Stimulated activated memory B cell treated with anti-CD40 and anti-IgM and Interleukin-4, amounts not matched to agents 10 μg/mL and 1 μg/mL and 100 μg/mL, for 72 hours (primary cell): Measurements from ENCODE around the gene CCL4.
A peak's percentile ranks its signal among the peaks of the same experiment; 100 is the strongest.
"Not testable (repeated sequence)": the region's sequence is repeated elsewhere in the genome, so short reads cannot be mapped to it uniquely, and the experiment has no call there.

ENCODE experiments used
- ATAC-seq: fragments of 150-1000 bp; cut with Tn5 transposase; 2 replicates; pipeline ENCODE4 v1.10.0; 2021
- H3K27ac Mint-ChIP-seq: one replicate; pipeline ENCODE4 v1.8.0; 2022; ENCODE audit warnings: mild to moderate bottlenecking, mixed read lengths
- H3K27me3 Mint-ChIP-seq: one replicate; pipeline ENCODE4 v1.8.0; 2022; ENCODE audit warnings: mixed read lengths
- H3K36me3 Mint-ChIP-seq: one replicate; pipeline ENCODE4 v1.8.0; 2022; ENCODE audit warnings: mixed read lengths
- H3K4me1 Mint-ChIP-seq: one replicate; pipeline ENCODE4 v1.8.0; 2022; ENCODE audit warnings: mixed read lengths
- H3K4me3 Mint-ChIP-seq: one replicate; pipeline ENCODE4 v1.8.0; 2022; ENCODE audit warnings: mild to moderate bottlenecking, moderate library complexity, mixed read lengths
- H3K9me3 Mint-ChIP-seq: one replicate; pipeline ENCODE4 v1.8.0; 2022; ENCODE audit warnings: mixed read lengths

The CCL4 gene

GRCh38 chr17:36103401-36103975 lies at the start of gene CCL4:
Gene CCL4, plus strand, starts transcription at chr17:36103827. Its CDS starts 79 bp downstream, at chr17:36103906.
- H3K27ac Mint-ChIP-seq, result peak within 1 kb of the TSS; percentile 76
- H3K4me3 Mint-ChIP-seq, result peak within 1 kb of the TSS; percentile 85
- H3K27me3 Mint-ChIP-seq, result peaks cover 41% of the 10 kb centered on the region
- ATAC-seq, result peak; percentile 97
- H3K36me3 Mint-ChIP-seq, H3K9me3 Mint-ChIP-seq: not testable (repeated sequence)
- peaks cover 64% of the 10 kb centered on the region for H3K4me1 Mint-ChIP-seq

DNA sequence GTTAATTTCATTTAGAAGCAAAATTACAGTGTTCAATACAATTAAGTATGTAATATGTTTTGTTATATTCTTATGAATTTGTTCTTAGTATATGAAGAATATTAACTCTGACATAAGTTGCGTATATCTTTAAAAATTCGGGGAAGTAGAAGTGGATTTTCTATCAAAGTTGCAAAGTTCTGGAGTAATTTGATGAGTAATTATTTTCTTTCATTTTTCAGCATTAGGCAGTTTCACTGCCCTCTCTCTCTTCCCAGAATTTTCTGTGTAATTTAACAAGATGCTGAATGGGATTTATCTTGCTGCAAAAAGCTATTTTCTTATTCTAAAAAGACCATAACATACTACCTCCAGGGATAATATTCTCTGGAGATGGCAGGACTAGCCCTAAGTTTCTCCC lies 48.5 kb upstream of the CCL4 start:
- H3K9me3 Mint-ChIP-seq, result peaks cover 8% of the 10 kb centered on the region
- H3K4me3 Mint-ChIP-seq, result no peak overlapping the region
- H3K27me3 Mint-ChIP-seq, result peaks cover 2% of the 10 kb centered on the region
- H3K4me1 Mint-ChIP-seq, result peaks cover 6% of the 10 kb centered on the region
- H3K36me3 Mint-ChIP-seq, result peaks cover under 1% of the 10 kb centered on the region
- ATAC-seq, result no peak
- no peak overlapping the region for H3K27ac Mint-ChIP-seq

DNA sequence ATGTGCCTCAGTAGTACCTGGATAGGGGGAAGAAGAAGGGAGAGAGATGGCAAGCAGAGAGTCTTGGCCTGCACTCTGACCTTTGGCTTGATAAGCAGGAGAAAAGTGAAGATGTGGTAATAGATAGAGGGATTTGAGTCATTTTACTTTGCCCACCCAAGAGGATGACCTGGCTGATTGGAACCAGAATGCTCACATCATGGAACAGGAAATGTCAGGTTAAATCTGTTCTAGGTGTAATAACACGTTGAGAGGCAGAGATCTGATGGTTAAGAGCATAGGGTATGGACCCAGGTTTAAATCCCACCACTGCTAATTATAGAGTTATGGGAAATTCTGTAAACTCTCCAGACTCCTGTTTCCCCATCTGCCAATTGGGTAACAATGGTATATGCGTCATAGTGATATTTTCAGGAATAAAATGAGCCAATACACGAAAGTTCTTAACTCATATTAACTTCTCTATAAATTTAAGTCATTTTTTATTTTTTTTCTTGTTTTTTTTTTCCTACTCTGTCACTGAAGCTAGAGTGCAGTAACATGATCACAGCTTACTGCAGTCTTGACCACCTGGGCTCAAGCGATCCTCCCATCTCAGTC lies 47.6 kb upstream of the CCL4 start:
- no peaks in the 10 kb centered on the region for H3K27me3 Mint-ChIP-seq
- H3K4me3 Mint-ChIP-seq, result no peak overlapping the region
- no peaks in the 10 kb centered on the region for H3K36me3 Mint-ChIP-seq
- H3K9me3 Mint-ChIP-seq, result peaks cover 7% of the 10 kb centered on the region
- H3K27ac Mint-ChIP-seq, result no peak overlapping the region
- peaks cover 6% of the 10 kb centered on the region for H3K4me1 Mint-ChIP-seq
- ATAC-seq, result no peak

- Mint-ChIP-seq H3K4me3 (no peak overlapping the region), H3K36me3 (no peaks in the 10 kb centered on the region), H3K9me3 (no peaks in the 10 kb centered on the region), H3K27ac (no peak overlapping the region), H3K4me1 (peaks cover 6% of the 10 kb centered on the region), H3K27me3 (no peaks in the 10 kb centered on the region)
- no peak for ATAC-seq
These were observed 45.7 kb upstream of the CCL4 start for GRCh38 chr17:36057911-36058310.

DNA sequence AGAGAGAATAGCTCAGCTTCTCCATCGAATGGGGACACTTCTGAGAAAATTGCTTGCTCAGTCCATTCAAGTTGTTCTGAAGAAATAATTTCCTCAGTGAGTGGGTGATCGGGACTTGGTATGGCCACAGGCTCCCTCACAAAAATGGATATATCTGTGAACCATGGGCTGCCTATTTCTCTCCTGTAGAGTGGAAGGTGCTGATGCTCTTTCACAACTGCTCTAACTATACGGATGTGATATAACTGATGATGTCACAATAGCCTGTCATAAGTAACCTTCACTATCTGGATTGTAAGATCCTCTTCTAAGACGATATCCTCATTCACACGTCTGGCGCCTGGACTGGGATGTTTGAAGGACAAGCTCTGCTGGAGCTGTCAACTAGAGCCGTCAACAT lies 44.2 kb upstream of the CCL4 start:
- no peak overlapping the region for H3K4me3 Mint-ChIP-seq
- no peaks in the 10 kb centered on the region for H3K9me3 Mint-ChIP-seq
- no peak overlapping the region for H3K27ac Mint-ChIP-seq
- no peak for ATAC-seq
- H3K27me3 Mint-ChIP-seq, result no peaks in the 10 kb centered on the region
- H3K4me1 Mint-ChIP-seq, result peaks cover 11% of the 10 kb centered on the region
- H3K36me3 Mint-ChIP-seq, result no peaks in the 10 kb centered on the region

- ATAC-seq, result no peak
- no peak overlapping the region for H3K4me3 Mint-ChIP-seq
- H3K27ac Mint-ChIP-seq, result no peak overlapping the region
- no peaks in the 10 kb centered on the region for H3K27me3 Mint-ChIP-seq
- H3K9me3 Mint-ChIP-seq, result no peaks in the 10 kb centered on the region
- peaks cover 6% of the 10 kb centered on the region for H3K4me1 Mint-ChIP-seq
- H3K36me3 Mint-ChIP-seq, result no peaks in the 10 kb centered on the region
These were observed 42.8 kb upstream of the CCL4 start for GRCh38 chr17:36060816-36061215.

- Mint-ChIP-seq H3K4me1 (peaks cover 6% of the 10 kb centered on the region), H3K4me3 (no peak within 1 kb of the TSS), H3K27me3 (no peaks in the 10 kb centered on the region), H3K9me3 (no peaks in the 10 kb centered on the region), H3K36me3 (no peaks in the 10 kb centered on the region), H3K27ac (no peak within 1 kb of the TSS)
- no peak for ATAC-seq
These were observed 39.7 kb upstream of the CCL4 start, which contains the start of gene CCL18 for GRCh38 chr17:36063786-36064541. Gene CCL18, plus strand, starts transcription at chr17:36064272. Its CDS starts 71 bp downstream, at chr17:36064343.

DNA sequence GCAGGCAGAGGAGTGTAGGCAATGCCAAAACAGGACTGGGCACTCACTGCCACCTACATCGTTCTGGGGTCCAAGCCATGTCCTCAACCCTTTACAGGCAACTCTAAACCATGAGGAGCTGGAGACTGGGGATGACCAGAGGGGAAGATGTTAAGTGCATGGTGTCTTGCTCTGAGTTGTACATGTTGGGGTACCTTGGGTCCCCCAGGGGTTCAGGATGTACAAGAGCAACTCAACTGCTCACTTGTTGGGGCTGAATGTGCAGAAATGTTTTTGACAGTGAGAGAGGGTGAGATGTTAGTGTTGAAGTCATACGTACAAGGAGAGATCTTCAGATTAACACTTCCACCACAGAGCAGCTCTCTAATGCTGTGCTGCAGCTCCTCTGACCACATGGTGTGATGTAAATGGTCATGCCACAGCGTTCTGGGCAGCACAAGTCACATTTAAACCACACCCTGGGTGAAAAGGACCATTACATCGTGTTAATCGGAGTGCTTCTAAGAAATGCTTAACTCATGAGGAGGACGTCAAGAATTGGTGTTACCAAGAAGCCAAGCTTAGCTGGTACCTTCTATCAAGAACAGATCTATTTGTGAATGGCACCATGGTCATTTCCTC lies 37.2 kb upstream of the CCL4 start:
- peaks cover 15% of the 10 kb centered on the region for H3K27me3 Mint-ChIP-seq
- no peak overlapping the region for H3K27ac Mint-ChIP-seq
- no peaks in the 10 kb centered on the region for H3K36me3 Mint-ChIP-seq
- peaks cover 6% of the 10 kb centered on the region for H3K4me1 Mint-ChIP-seq
- H3K9me3 Mint-ChIP-seq, result no peaks in the 10 kb centered on the region
- no peak for ATAC-seq
- no peak overlapping the region for H3K4me3 Mint-ChIP-seq

DNA sequence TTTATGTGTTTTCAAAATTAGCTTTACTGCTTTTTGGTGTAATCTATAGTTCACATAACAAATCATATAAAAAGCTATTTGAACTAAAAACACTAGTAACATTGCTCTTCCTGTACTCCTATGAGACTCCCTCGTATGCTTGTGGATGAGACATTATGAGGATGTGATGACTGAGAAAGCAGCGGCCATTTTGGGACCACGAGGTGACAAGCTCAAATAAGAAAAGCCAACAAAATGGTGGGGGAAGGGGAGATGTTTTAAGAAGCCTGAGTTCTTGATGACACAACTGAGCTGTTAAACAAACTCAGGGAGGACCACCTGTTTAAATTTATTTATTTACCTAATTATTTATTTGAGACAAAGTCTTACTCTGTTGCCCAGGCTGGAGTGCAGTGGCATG lies 35.1 kb upstream of the CCL4 start:
- H3K4me3 Mint-ChIP-seq, result no peak overlapping the region
- no peak overlapping the region for H3K27ac Mint-ChIP-seq

GRCh38 chr17:36069136-36069535 lies 34.5 kb upstream of the CCL4 start:
- H3K36me3 Mint-ChIP-seq, result no peaks in the 10 kb centered on the region
- H3K27me3 Mint-ChIP-seq, result peaks cover 15% of the 10 kb centered on the region
- peaks cover 10% of the 10 kb centered on the region for H3K4me1 Mint-ChIP-seq
- no peak for ATAC-seq
- H3K27ac Mint-ChIP-seq, result no peak overlapping the region
- no peaks in the 10 kb centered on the region for H3K9me3 Mint-ChIP-seq
- H3K4me3 Mint-ChIP-seq, result no peak overlapping the region

More for the DNA sequence above, 35.1 kb upstream of the CCL4 start:
- peaks cover 10% of the 10 kb centered on the region for H3K4me1 Mint-ChIP-seq
- no peak for ATAC-seq
- no peaks in the 10 kb centered on the region for H3K36me3 Mint-ChIP-seq
- H3K27me3 Mint-ChIP-seq, result peaks cover 15% of the 10 kb centered on the region
- no peaks in the 10 kb centered on the region for H3K9me3 Mint-ChIP-seq

DNA sequence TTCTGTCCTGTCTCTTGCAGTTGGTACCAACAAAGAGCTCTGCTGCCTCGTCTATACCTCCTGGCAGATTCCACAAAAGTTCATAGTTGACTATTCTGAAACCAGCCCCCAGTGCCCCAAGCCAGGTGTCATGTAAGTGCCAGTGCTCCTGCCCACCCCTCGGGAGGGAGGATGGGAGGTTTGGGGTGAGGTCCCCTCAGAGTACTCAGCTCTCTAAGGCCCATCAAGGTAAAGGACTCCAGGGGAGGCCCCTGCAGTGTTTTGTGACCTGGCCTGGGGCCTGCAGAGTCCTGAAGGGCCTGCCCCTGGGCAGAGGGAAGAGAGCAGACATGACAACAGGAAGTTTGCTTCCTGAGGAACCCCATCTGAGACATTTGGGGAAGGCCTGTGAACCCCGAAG lies 33.2 kb upstream of the CCL4 start:
- H3K4me3 Mint-ChIP-seq, result no peak overlapping the region
- no peak for ATAC-seq
- peaks cover 10% of the 10 kb centered on the region for H3K4me1 Mint-ChIP-seq
- no peaks in the 10 kb centered on the region for H3K9me3 Mint-ChIP-seq
- no peak overlapping the region for H3K27ac Mint-ChIP-seq
- H3K27me3 Mint-ChIP-seq, result peaks cover 15% of the 10 kb centered on the region
- no peaks in the 10 kb centered on the region for H3K36me3 Mint-ChIP-seq

DNA sequence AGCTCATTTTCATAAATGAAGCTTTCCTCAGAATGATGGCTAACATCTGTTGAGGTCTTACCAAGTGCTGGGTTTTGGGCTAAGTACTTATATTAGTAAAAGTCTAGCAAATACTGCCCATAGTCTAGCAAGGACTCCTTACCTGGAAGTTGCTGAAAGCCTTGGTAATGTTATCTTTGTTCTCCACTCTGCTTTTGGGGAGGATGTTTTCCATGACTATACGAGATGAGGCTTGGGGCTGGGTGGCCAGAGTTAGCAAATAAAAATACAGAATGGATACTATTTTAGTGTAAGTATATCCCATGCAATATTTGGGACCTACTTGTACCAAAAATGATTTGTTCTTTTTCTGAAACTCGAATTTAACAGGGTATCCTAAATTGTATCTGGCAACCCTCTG lies 31.9 kb upstream of the CCL4 start:
- H3K27me3 Mint-ChIP-seq, result peaks cover 15% of the 10 kb centered on the region
- no peaks in the 10 kb centered on the region for H3K9me3 Mint-ChIP-seq
- no peak for ATAC-seq
- peaks cover 10% of the 10 kb centered on the region for H3K4me1 Mint-ChIP-seq
- H3K36me3 Mint-ChIP-seq, result peaks cover 2% of the 10 kb centered on the region
- no peak overlapping the region for H3K27ac Mint-ChIP-seq
- H3K4me3 Mint-ChIP-seq, result no peak overlapping the region

- no peak overlapping the region for H3K4me3 Mint-ChIP-seq
- no peak overlapping the region for H3K27ac Mint-ChIP-seq
- H3K36me3 Mint-ChIP-seq, result peaks cover 6% of the 10 kb centered on the region
- peaks cover 15% of the 10 kb centered on the region for H3K27me3 Mint-ChIP-seq
- H3K4me1 Mint-ChIP-seq, result peaks cover 10% of the 10 kb centered on the region
- ATAC-seq, result peak; percentile 72
- no peaks in the 10 kb centered on the region for H3K9me3 Mint-ChIP-seq
These were observed 31.1 kb upstream of the CCL4 start for GRCh38 chr17:36072431-36073121.

DNA sequence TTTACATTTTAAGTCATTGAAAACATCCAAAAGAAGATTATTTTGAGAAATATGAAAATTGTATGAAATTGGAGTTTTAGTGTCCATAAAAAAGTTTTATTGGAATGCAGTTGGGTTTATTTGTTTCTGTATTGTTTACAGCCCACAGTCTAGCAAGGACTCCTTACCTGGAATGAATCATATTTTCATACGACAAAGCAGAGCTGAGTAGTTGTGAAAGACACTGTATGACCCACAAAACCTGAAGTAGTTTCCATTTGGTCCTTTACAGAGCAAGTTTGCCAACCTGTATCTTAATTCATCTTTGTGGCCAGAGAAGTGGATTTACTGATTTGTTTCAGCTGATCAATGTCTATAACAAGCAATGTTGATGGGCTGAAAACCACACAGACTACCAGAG lies 29.3 kb upstream of the CCL4 start:
- no peak for ATAC-seq
- peaks cover 4% of the 10 kb centered on the region for H3K9me3 Mint-ChIP-seq
- H3K27ac Mint-ChIP-seq, result no peak overlapping the region
- peaks cover 6% of the 10 kb centered on the region for H3K36me3 Mint-ChIP-seq
- H3K4me3 Mint-ChIP-seq, result no peak overlapping the region
- H3K4me1 Mint-ChIP-seq, result peaks cover 10% of the 10 kb centered on the region
- H3K27me3 Mint-ChIP-seq, result peaks cover 13% of the 10 kb centered on the region
